ENCODE data around the gene TOM1L2.

DNA sequence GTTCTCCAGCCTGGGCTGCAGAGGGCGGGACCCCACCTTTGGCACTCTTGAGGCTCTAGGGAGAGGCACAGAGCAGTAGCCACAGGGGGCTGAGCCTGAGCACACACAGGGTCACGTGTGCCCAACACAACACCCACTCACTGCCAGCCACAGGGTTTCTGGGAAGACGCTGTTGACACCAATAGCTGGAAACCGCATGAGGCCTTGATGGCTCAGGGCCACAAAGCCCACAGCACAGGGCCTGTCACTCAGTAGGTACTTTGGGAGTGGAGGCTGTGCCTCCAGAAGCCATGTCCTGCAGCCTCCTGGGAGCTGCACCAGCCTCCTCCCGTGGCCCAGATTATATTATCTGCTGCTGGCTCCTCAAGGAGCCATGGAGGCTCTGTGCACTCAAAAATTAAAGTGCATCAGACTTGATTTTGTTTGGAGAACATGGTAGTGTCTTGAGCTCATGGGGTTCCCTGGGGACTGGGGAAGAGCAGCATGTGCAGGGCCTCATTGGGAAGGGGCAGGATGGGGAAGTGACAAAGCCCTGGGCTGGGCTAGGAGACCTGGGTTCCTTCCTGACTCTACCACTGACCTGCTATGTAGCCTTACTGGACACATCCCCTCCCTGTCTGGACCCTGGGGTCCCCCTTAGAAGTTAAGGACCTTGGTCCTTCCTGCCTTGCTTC lies 122.9 kb downstream of the TOM1L2 start:
- TF ChIP-seq, protein P1, sequence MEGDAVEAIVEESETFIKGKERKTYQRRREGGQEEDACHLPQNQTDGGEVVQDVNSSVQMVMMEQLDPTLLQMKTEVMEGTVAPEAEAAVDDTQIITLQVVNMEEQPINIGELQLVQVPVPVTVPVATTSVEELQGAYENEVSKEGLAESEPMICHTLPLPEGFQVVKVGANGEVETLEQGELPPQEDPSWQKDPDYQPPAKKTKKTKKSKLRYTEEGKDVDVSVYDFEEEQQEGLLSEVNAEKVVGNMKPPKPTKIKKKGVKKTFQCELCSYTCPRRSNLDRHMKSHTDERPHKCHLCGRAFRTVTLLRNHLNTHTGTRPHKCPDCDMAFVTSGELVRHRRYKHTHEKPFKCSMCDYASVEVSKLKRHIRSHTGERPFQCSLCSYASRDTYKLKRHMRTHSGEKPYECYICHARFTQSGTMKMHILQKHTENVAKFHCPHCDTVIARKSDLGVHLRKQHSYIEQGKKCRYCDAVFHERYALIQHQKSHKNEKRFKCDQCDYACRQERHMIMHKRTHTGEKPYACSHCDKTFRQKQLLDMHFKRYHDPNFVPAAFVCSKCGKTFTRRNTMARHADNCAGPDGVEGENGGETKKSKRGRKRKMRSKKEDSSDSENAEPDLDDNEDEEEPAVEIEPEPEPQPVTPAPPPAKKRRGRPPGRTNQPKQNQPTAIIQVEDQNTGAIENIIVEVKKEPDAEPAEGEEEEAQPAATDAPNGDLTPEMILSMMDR (IDR thresholded peaks at IDR 0.05; ENCODE audit: low read depth, low read length, poor library complexity, severe bottlenecking) = no peak
- TF ChIP-seq EZH2phosphoT487 (IDR thresholded peaks at IDR 0.05; ENCODE audit: borderline replicate concordance, low read length) = no peak
